ENCODE results near the gene EIF5A. TPM values are rescaled to one million over a fixed set of nuclear protein-coding genes. Genes with fewer than 3 reads are reported as not detected.

EIF5A gene
- polyA plus RNA-seq, 5 donors, result 224 to 373 (median 229) TPM

DNA sequence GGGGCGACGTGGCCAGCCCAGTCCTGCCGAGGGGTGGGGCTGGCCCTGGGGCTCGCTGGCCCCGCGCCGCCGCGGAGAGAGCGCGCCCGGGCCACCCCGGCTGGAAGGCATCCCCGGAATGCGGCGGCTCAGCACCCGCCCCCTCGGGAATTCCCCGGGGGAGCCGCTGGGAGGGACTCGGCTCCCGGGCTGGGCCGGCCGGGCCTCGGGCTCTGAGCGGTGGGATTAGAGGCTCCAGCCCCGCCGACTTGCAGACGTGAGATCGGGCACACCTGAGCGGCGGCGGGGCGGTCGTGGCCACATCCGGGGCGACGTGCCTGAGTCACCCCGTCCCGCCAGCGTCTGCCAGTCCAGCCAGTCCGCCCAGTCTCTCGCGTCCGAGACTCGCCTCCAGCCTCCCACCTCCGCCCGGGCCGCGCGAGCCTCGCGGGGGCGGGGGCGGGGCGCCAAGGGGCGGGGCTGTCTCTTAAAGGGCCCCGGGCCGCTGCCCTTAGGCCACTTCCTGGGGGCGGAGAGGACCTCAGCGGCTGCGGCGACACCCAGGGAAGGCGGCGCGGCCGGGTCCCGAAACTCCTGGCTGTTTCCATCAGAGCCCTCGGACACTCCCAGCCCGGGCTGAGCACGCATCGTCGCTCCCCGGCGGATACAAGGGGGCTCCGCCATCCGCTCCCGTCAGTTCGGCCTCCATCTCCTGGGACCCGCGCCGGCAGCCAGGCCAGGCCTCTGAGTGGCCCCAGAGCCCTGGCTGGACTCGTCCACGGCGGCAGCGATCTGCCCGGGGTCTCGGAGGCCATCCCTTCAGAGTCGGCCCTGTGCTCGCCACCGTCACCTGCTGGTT is 44.5 kb downstream of the EIF5A start, which contains the start of gene KCTD11:
TSS of gene KCTD11 (plus strand) at position 498 of the 838 bp plus-strand sequence.
- peak; percentile 86 to 90 for DNase-seq

- DNase-seq, result no peak
Measured at GRCh38 chr17:7352503-7352889, 45.1 kb downstream of the EIF5A start.

GRCh38 chr17:7352910-7353635 is 45.6 kb downstream of the EIF5A start:
- no peak for DNase-seq

DNA sequence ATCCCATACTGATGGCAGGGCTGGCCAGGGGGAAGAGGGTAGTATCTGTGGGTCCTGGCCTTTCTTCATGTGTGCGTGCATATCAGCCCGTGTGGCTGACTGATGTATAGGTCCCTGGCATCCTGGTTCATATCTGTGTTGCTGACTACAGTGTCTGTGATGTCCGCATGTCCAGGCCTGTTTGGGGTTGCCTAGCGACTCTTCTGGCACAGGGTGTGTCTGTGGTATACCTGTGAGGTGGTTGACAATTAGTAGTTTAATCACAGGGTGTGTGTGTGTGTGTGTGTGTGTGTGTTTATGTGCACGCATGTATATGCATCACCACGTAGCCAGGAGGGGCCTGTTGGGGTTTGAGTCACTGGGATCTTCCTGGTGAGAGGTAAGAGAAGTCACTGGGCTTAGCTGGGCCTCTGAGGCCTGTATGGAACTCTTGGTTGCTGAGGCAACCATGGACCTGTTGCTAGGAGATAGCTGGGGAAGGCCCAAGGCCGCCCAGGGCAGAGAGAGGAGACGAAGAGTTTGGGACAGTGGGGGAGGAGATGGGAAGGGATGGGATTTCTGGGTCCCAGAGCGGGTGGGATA is 46.9 kb downstream of the EIF5A start:
- DNase-seq, result no peak

DNA sequence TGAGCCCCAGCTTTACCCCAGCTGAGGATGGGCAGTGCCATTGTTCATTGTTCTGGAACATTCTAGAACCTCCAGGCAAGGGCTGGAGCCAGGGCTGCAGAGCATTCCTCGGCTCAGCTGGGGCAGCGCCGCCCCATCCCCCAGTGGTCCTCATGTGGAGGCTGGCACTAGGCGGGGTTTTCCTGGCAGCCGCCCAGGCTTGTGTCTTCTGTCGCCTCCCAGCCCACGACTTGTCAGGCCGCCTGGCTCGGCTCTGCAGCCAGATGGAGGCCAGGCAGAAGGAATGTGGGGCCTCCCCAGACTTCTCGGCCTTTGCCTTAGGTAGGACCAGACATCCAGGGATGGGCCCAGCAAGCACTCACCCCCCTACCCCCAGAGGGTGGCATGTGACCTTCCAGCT is 47.6 kb downstream of the EIF5A start, which contains the start of gene TMEM95:
TSS of gene TMEM95 (plus strand) at position 104 of the 400 bp plus-strand sequence. CDS start at position 153, 49 bp downstream.
- peak in 1 of 2 donors; percentile 34 for DNase-seq

- DNase-seq, result no peak
Measured at GRCh38 chr17:7355573-7355972, 48.1 kb downstream of the EIF5A start.

- peak; percentile 44 to 59 for DNase-seq
Measured at GRCh38 chr17:7356072-7356549, 48.7 kb downstream of the EIF5A start.

GRCh38 chr17:7356756-7357155 is 49.3 kb downstream of the EIF5A start:
- DNase-seq, result no peak

- no peak for DNase-seq
Measured at GRCh38 chr17:7357381-7357780, 50.0 kb downstream of the EIF5A start.

DNA sequence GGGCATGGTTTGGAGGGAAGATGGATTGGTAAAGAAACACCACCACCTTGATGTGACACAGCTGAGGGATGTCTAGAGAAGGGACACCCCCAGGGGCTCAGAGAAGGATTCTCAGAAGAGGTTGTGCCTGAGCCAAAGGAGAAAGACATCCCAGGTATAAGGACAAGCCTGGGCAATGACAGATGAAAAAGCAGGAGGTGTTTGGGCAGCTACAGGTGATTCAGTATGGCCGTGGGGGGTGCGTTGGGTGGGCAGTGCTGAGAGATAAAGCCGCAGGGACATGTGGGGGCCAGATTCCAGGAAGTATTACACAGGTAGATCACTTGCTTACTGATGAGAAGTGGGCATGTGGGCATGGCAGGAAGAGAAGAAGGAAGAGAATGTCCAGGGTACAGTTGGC is 54.5 kb downstream of the EIF5A start:
- no peak for DNase-seq

Other genes with a start within 250 kb of the EIF5A start
- gene CLEC10A, start 227.4 kb upstream of the EIF5A start, polyA plus RNA-seq (ENCODE audit: insufficient read depth in 1 of 5, insufficient read length in 5 of 5, low replicate concordance in 1 of 5), result 1 to 10 TPM; 2.1 to 4.8 (median 3.5) TPM
- 1 to 10 TPM in 1 of 5 donors, under 1 TPM in 4; 0.31 to 2.1 (median 0.72) TPM for gene ASGR2, start 192.8 kb upstream of the EIF5A start, polyA plus RNA-seq (ENCODE audit: insufficient read depth in 1 of 5, insufficient read length in 5 of 5, low replicate concordance in 1 of 5)
- gene ASGR1, start 128.3 kb upstream of the EIF5A start, polyA plus RNA-seq (ENCODE audit: insufficient read depth in 1 of 5, insufficient read length in 5 of 5, low replicate concordance in 1 of 5), result 10 to 100 TPM in 3 of 5 donors, 1 to 10 TPM in 2; 7.2 to 11.9 (median 10.4) TPM
- gene DLG4, start 87.8 kb upstream of the EIF5A start, polyA plus RNA-seq (ENCODE audit: insufficient read depth in 1 of 5, insufficient read length in 5 of 5, low replicate concordance in 1 of 5), result 10 to 100 TPM; 33.6 to 62.3 (median 45.4) TPM
- gene ACADVL, start 87.7 kb upstream of the EIF5A start, polyA plus RNA-seq (ENCODE audit: insufficient read depth in 1 of 5, insufficient read length in 5 of 5, low replicate concordance in 1 of 5), result 100 to 1,000 TPM; 289 to 380 (median 360) TPM
- gene DVL2, start 73.1 kb upstream of the EIF5A start, polyA plus RNA-seq (ENCODE audit: insufficient read depth in 1 of 5, insufficient read length in 5 of 5, low replicate concordance in 1 of 5), result 10 to 100 TPM; 42.5 to 62.9 (median 56.0) TPM
- 10 to 100 TPM; 32.7 to 58.8 (median 46.7) TPM for gene PHF23, start 68.2 kb upstream of the EIF5A start, polyA plus RNA-seq (ENCODE audit: insufficient read depth in 1 of 5, insufficient read length in 5 of 5, low replicate concordance in 1 of 5)
- 100 to 1,000 TPM; 375 to 529 (median 415) TPM for gene GABARAP, start 65.2 kb upstream of the EIF5A start, polyA plus RNA-seq (ENCODE audit: insufficient read depth in 1 of 5, insufficient read length in 5 of 5, low replicate concordance in 1 of 5)
- 100 to 1,000 TPM; 128 to 156 (median 146) TPM for gene CTDNEP1, start 55.9 kb upstream of the EIF5A start, polyA plus RNA-seq (ENCODE audit: insufficient read depth in 1 of 5, insufficient read length in 5 of 5, low replicate concordance in 1 of 5)
- gene ELP5, start 55.4 kb upstream of the EIF5A start, polyA plus RNA-seq (ENCODE audit: insufficient read depth in 1 of 5, insufficient read length in 5 of 5, low replicate concordance in 1 of 5), result 10 to 100 TPM; 36.6 to 49.7 (median 40.6) TPM
- 10 to 100 TPM; 22.3 to 35.1 (median 33.6) TPM for gene CLDN7, start 45.1 kb upstream of the EIF5A start, polyA plus RNA-seq (ENCODE audit: insufficient read depth in 1 of 5, insufficient read length in 5 of 5, low replicate concordance in 1 of 5)
- 1 to 10 TPM in 4 of 5 donors, under 1 TPM in 1; 0.80 to 2.7 (median 1.2) TPM for gene SLC2A4, start 25.9 kb upstream of the EIF5A start, polyA plus RNA-seq (ENCODE audit: insufficient read depth in 1 of 5, insufficient read length in 5 of 5, low replicate concordance in 1 of 5)
- gene YBX2, start 13.0 kb upstream of the EIF5A start, polyA plus RNA-seq (ENCODE audit: insufficient read depth in 1 of 5, insufficient read length in 5 of 5, low replicate concordance in 1 of 5), result 1 to 10 TPM; 1.2 to 2.4 (median 1.4) TPM
- gene GPS2, start 7.7 kb downstream of the EIF5A start, polyA plus RNA-seq (ENCODE audit: insufficient read depth in 1 of 5, insufficient read length in 5 of 5, low replicate concordance in 1 of 5), result 10 to 100 TPM; 65.7 to 91.2 (median 81.3) TPM
- gene NEURL4, start 21.7 kb downstream of the EIF5A start, polyA plus RNA-seq (ENCODE audit: insufficient read depth in 1 of 5, insufficient read length in 5 of 5, low replicate concordance in 1 of 5), result 10 to 100 TPM; 19.7 to 31.2 (median 28.1) TPM
- 1 to 10 TPM; 5.5 to 9.9 (median 7.5) TPM for gene ACAP1, start 28.9 kb downstream of the EIF5A start, polyA plus RNA-seq (ENCODE audit: insufficient read depth in 1 of 5, insufficient read length in 5 of 5, low replicate concordance in 1 of 5)
- 10 to 100 TPM in 3 of 5 donors, 1 to 10 TPM in 2; 9.6 to 13.9 (median 10.3) TPM for gene KCTD11, start 44.5 kb downstream of the EIF5A start, polyA plus RNA-seq (ENCODE audit: insufficient read depth in 1 of 5, insufficient read length in 5 of 5, low replicate concordance in 1 of 5)
- not detected for gene TMEM95, start 47.5 kb downstream of the EIF5A start, polyA plus RNA-seq (ENCODE audit: insufficient read depth in 1 of 5, insufficient read length in 5 of 5, low replicate concordance in 1 of 5)
- 1 to 10 TPM; 5.1 to 6.8 (median 6.7) TPM for gene TNK1, start 73.5 kb downstream of the EIF5A start, polyA plus RNA-seq (ENCODE audit: insufficient read depth in 1 of 5, insufficient read length in 5 of 5, low replicate concordance in 1 of 5)
- 10 to 100 TPM; 39.3 to 74.6 (median 57.6) TPM for gene PLSCR3, start 86.9 kb downstream of the EIF5A start, polyA plus RNA-seq (ENCODE audit: insufficient read depth in 1 of 5, insufficient read length in 5 of 5, low replicate concordance in 1 of 5)
- gene TMEM256, start 96.5 kb downstream of the EIF5A start, polyA plus RNA-seq (ENCODE audit: insufficient read depth in 1 of 5, insufficient read length in 5 of 5, low replicate concordance in 1 of 5), result 10 to 100 TPM; 67.5 to 86.1 (median 74.5) TPM
- gene NLGN2, start 100.2 kb downstream of the EIF5A start, polyA plus RNA-seq (ENCODE audit: insufficient read depth in 1 of 5, insufficient read length in 5 of 5, low replicate concordance in 1 of 5), result 10 to 100 TPM; 22.6 to 36.3 (median 31.7) TPM
- not detected for gene SPEM1, start 112.7 kb downstream of the EIF5A start, polyA plus RNA-seq (ENCODE audit: insufficient read depth in 1 of 5, insufficient read length in 5 of 5, low replicate concordance in 1 of 5)
- gene SPEM2, start 118.0 kb downstream of the EIF5A start, polyA plus RNA-seq (ENCODE audit: insufficient read depth in 1 of 5, insufficient read length in 5 of 5, low replicate concordance in 1 of 5), result not detected
- not detected for gene SPEM3, start 121.2 kb downstream of the EIF5A start, polyA plus RNA-seq (ENCODE audit: insufficient read depth in 1 of 5, insufficient read length in 5 of 5, low replicate concordance in 1 of 5)
- 1 to 10 TPM; 2.1 to 3.2 (median 2.4) TPM for gene TMEM102, start 127.8 kb downstream of the EIF5A start, polyA plus RNA-seq (ENCODE audit: insufficient read depth in 1 of 5, insufficient read length in 5 of 5, low replicate concordance in 1 of 5)
- 1 to 10 TPM; 1.4 to 2.5 (median 1.9) TPM for gene FGF11, start 131.9 kb downstream of the EIF5A start, polyA plus RNA-seq (ENCODE audit: insufficient read depth in 1 of 5, insufficient read length in 5 of 5, low replicate concordance in 1 of 5)
- 10 to 100 TPM in 3 of 5 donors, 1 to 10 TPM in 2; 9.0 to 14.8 (median 10.5) TPM for gene CHRNB1, start 137.4 kb downstream of the EIF5A start, polyA plus RNA-seq (ENCODE audit: insufficient read depth in 1 of 5, insufficient read length in 5 of 5, low replicate concordance in 1 of 5)
- 10 to 100 TPM; 36.6 to 52.9 (median 43.8) TPM for gene ZBTB4, start 172.0 kb downstream of the EIF5A start, polyA plus RNA-seq (ENCODE audit: insufficient read depth in 1 of 5, insufficient read length in 5 of 5, low replicate concordance in 1 of 5)
- gene SLC35G6, start 173.8 kb downstream of the EIF5A start, polyA plus RNA-seq (ENCODE audit: insufficient read depth in 1 of 5, insufficient read length in 5 of 5, low replicate concordance in 1 of 5), result under 1 TPM; 0.15 to 0.40 (median 0.35) TPM
- 100 to 1,000 TPM in 1 of 5 donors, 10 to 100 TPM in 4; 79.6 to 127 (median 89.6) TPM for gene POLR2A, start 176.7 kb downstream of the EIF5A start, polyA plus RNA-seq (ENCODE audit: insufficient read depth in 1 of 5, insufficient read length in 5 of 5, low replicate concordance in 1 of 5)
- gene TNFSF12, start 241.4 kb downstream of the EIF5A start, polyA plus RNA-seq (ENCODE audit: insufficient read depth in 1 of 5, insufficient read length in 5 of 5, low replicate concordance in 1 of 5), result 10 to 100 TPM; 20.1 to 40.5 (median 31.3) TPM

All from right lung (tissue), 5 donors.